Trophoblast cell (in vitro differentiated cells and primary cell): ENCODE measurements around the gene CADM2.
A peak's percentile ranks its signal among the peaks of the same experiment; 100 is the strongest.

Experiments
- DNase-seq, 2 donors: peaks; one replicate each; pipeline ENCODE4 v3.0.0-alpha.2; 2016
- H2AFZ ChIP-seq: 2 replicates; pipeline ENCODE4 v1.6.1; 2013; ENCODE audit warnings: low read length, moderate library complexity, mild to moderate bottlenecking; ENCODE audit not compliant: insufficient read depth, poor library complexity
- H2AK5ac ChIP-seq: 2 replicates; pipeline ENCODE4 v1.6.1; 2013; ENCODE audit warnings: mild to moderate bottlenecking, low read length
- H2BK120ac ChIP-seq: 2 replicates; pipeline ENCODE4 v1.6.1; 2013; ENCODE audit warnings: low read length, mild to moderate bottlenecking, moderate library complexity; ENCODE audit not compliant: insufficient read depth, poor library complexity
- H2BK12ac ChIP-seq: 2 replicates; pipeline ENCODE4 v1.6.1; 2013; ENCODE audit warnings: mild to moderate bottlenecking, low read length, moderate library complexity
- H2BK5ac ChIP-seq: 2 replicates; pipeline ENCODE4 v1.6.1; 2013; ENCODE audit warnings: low read length, low read depth, moderate library complexity, mild to moderate bottlenecking; ENCODE audit not compliant: poor library complexity
- H3K14ac ChIP-seq: 2 replicates; pipeline ENCODE4 v1.6.1; 2013; ENCODE audit warnings: mild to moderate bottlenecking, low read length
- H3K18ac ChIP-seq: 2 replicates; pipeline ENCODE4 v1.6.1; 2013; ENCODE audit warnings: mild to moderate bottlenecking, low read length
- H3K23ac ChIP-seq: 2 replicates; pipeline ENCODE4 v1.6.1; 2013; ENCODE audit warnings: low read length
- H3K27ac ChIP-seq: 2 replicates; pipeline ENCODE4 v1.5.1; 2013; ENCODE audit warnings: low read depth, mild to moderate bottlenecking, inconsistent platforms, low read length, moderate library complexity
- H3K27me3 ChIP-seq: 2 replicates; pipeline ENCODE4 v1.6.1; 2013; ENCODE audit warnings: inconsistent platforms, mild to moderate bottlenecking, low read length, moderate library complexity; ENCODE audit not compliant: insufficient read depth
- H3K36me3 ChIP-seq, 2 experiments: 1 replicate in 1 of 2; 2 replicates in 1 of 2; pipeline ENCODE4 v1.6.1; 2013; ENCODE audit warnings: low read length in 2 of 2, mild to moderate bottlenecking in 2 of 2, moderate library complexity in 1 of 2; ENCODE audit not compliant: insufficient read depth in 2 of 2, control insufficient read depth in 1 of 2
- H3K4ac ChIP-seq: 2 replicates; pipeline ENCODE4 v1.6.1; 2013; ENCODE audit warnings: low read depth, mild to moderate bottlenecking, low read length, moderate library complexity
- H3K4me1 ChIP-seq, 2 experiments: 1 replicate in 1 of 2; 2 replicates in 1 of 2; pipeline ENCODE4 v1.6.1; 2013; ENCODE audit warnings: low read length in 2 of 2, mild to moderate bottlenecking in 2 of 2, moderate library complexity in 1 of 2; ENCODE audit not compliant: insufficient read depth in 2 of 2, control insufficient read depth in 1 of 2
- H3K4me2 ChIP-seq: 2 replicates; pipeline ENCODE4 v1.6.1; 2013; ENCODE audit warnings: inconsistent platforms, mild to moderate bottlenecking, low read length, moderate library complexity
- H3K4me3 ChIP-seq: 2 replicates; pipeline ENCODE4 v1.5.1; 2013; ENCODE audit warnings: mild to moderate bottlenecking, low read depth, low read length, inconsistent platforms
- H3K79me1 ChIP-seq: one replicate; pipeline ENCODE4 v1.6.1; 2013; ENCODE audit warnings: low read length
- H3K79me2 ChIP-seq: 2 replicates; pipeline ENCODE4 v1.6.1; 2013; ENCODE audit warnings: low read length, mild to moderate bottlenecking; ENCODE audit not compliant: control insufficient read depth, insufficient read depth, poor library complexity
- H3K9ac ChIP-seq: 2 replicates; pipeline ENCODE4 v1.6.1; 2013; ENCODE audit warnings: mild to moderate bottlenecking, low read length
- H3K9me3 ChIP-seq: 2 replicates; pipeline ENCODE4 v1.6.1; 2013; ENCODE audit warnings: low read depth, mild to moderate bottlenecking, control low read depth, inconsistent platforms, low read length; ENCODE audit not compliant: insufficient read depth
- H4K12ac ChIP-seq: 2 replicates; pipeline ENCODE4 v1.6.1; 2013; ENCODE audit warnings: low read depth, mild to moderate bottlenecking, low read length, moderate library complexity
- H4K8ac ChIP-seq: 2 replicates; pipeline ENCODE4 v1.6.1; 2013; ENCODE audit warnings: low read depth, mild to moderate bottlenecking, low read length, moderate library complexity
- H4K91ac ChIP-seq: one replicate; pipeline ENCODE4 v1.6.1; 2013; ENCODE audit warnings: low read depth, mild to moderate bottlenecking, low read length, moderate library complexity
- WGBS: extraction: QIAGEN DNeasy Blood & Tissue Kit; methylation state at CpG from one replicate; pipeline ENCODE4 v1.1.7; 2013; ENCODE audit warnings: missing lambda C conversion rate; ENCODE audit not compliant: insufficient read length, insufficient coverage; ENCODE audit errors: extremely low coverage; 5-methylcytosine and 5-hydroxymethylcytosine counted together

CADM2 gene

DNA sequence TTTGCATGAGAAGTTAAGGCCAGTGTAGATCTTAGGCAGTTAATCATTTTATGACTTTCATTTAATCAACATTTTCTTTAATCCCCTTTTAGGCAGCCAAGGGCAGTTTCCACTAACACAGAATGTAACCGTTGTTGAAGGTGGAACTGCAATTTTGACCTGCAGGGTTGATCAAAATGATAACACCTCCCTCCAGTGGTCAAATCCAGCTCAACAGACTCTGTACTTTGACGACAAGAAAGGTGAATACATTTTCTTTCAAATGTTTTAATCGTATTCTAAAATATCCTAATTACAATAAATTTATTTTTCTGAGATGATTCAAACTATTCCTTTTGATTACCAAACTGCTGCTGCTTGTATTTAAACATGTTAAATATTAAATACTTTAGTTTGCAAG lies 843.2 kb downstream of the CADM2 start:
- Histone ChIP-seq H2AK5ac (no peak overlapping the region), H4K8ac (no peak overlapping the region), H3K27me3 (no peaks in the 10 kb centered on the region), H4K91ac (no peak overlapping the region), H3K4me3 (no peak overlapping the region), H3K36me3 (no peaks in the 10 kb centered on the region), H3K18ac (no peak overlapping the region), H2BK120ac (no peak overlapping the region), H2BK5ac (no peak overlapping the region), H3K79me1 (no peaks in the 10 kb centered on the region), H3K4me1 (no peaks in the 10 kb centered on the region), H2AFZ (no peak overlapping the region), H3K9me3 (no peaks in the 10 kb centered on the region), H3K14ac (no peak overlapping the region), H4K12ac (no peak overlapping the region), H3K23ac (no peak overlapping the region), H2BK12ac (no peak overlapping the region), H3K27ac (no peak overlapping the region), H3K79me2 (no peaks in the 10 kb centered on the region), H3K4me2 (no peak overlapping the region), H3K9ac (no peak overlapping the region), H3K4ac (no peak overlapping the region)
- WGBS, result no CpG with 5 or more reads among the region's 3 CpGs
- peak in 1 of 2 donors; percentile 28 for DNase-seq

DNA sequence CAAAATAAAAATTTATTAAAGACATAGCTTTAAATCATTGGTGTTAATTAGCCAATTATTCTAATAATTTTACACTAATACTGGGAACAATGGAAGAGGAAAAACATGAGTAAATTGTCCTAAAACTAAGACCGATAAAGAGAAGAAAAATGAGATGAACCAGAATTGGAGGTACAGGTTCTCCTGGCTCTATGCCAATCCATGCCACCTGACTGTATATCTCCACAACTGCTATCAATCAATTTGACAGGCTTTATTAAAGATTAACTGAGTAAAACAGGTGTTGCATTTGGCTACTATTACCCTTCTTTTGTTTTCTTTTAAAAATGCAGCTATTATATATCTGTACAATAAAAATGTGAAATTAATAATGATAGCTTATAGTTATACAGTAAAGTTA lies 850.0 kb downstream of the CADM2 start:
- Histone ChIP-seq H3K18ac (no peak overlapping the region), H4K8ac (no peak overlapping the region), H3K4ac (no peak overlapping the region), H3K14ac (no peak overlapping the region), H3K4me1 (no peaks in the 10 kb centered on the region), H3K79me2 (no peaks in the 10 kb centered on the region), H2BK12ac (no peak overlapping the region), H3K4me2 (no peak overlapping the region), H2AFZ (no peak overlapping the region), H3K9me3 (no peaks in the 10 kb centered on the region), H4K91ac (no peak overlapping the region), H2AK5ac (no peak overlapping the region), H2BK120ac (no peak overlapping the region), H3K4me3 (no peak overlapping the region), H4K12ac (no peak overlapping the region), H3K27me3 (no peaks in the 10 kb centered on the region), H3K9ac (no peak overlapping the region), H3K36me3 (no peaks in the 10 kb centered on the region), H3K79me1 (no peaks in the 10 kb centered on the region), H3K27ac (no peak overlapping the region), H2BK5ac (no peak overlapping the region), H3K23ac (no peak overlapping the region)
- no peak for DNase-seq
- no CpG with 5 or more reads among the region's 1 CpG for WGBS

DNA sequence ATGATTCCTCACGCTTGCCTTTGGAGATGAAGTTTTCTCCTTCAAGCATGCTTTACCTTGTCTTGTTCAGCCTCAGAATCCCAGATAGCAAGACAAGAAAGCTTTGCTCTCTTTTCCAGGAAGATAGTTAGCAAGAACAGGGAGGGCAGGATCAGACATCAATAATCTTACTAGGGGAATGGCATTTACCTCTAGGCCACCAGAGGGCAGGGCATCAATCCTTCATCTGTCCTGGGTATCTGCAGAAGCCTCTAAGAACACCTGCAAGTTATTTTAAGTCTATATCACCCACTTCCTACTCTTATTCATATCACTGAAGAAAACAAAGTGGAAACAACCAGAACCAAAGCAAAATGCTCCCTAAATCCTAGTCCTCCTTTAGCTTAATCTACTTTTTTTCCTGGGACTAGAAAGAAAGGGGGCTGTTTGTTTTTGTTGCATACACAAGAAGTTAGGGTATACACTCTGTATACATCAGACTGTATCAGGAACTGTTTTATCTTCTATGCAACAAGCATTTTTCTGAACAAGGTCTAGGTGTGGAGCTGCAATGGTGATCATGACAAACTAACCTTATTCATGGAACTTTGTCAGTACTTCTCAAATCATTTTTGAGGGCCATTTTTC lies 862.5 kb downstream of the CADM2 start:
- H2AK5ac ChIP-seq, result no peak overlapping the region
- H3K9ac ChIP-seq, result no peak overlapping the region
- H3K14ac ChIP-seq, result no peak overlapping the region
- no peak overlapping the region for H4K8ac ChIP-seq
- no peak overlapping the region for H3K4me3 ChIP-seq
- H2BK12ac ChIP-seq, result no peak overlapping the region
- no peak overlapping the region for H3K18ac ChIP-seq
- no peak overlapping the region for H2BK5ac ChIP-seq
- no peak overlapping the region for H3K27ac ChIP-seq
- no peak overlapping the region for H3K4ac ChIP-seq
- no CpG with 5 or more reads among the region's 1 CpG for WGBS
- H3K9me3 ChIP-seq, result no peaks in the 10 kb centered on the region
- H2BK120ac ChIP-seq, result no peak overlapping the region
- H3K79me2 ChIP-seq, result no peaks in the 10 kb centered on the region
- H3K27me3 ChIP-seq, result no peaks in the 10 kb centered on the region
- no peak overlapping the region for H4K12ac ChIP-seq
- no peak overlapping the region for H4K91ac ChIP-seq
- H2AFZ ChIP-seq, result no peak overlapping the region
- no peaks in the 10 kb centered on the region for H3K36me3 ChIP-seq
- H3K79me1 ChIP-seq, result no peaks in the 10 kb centered on the region
- no peak overlapping the region for H3K4me2 ChIP-seq
- H3K4me1 ChIP-seq, result no peaks in the 10 kb centered on the region
- peak in 1 of 2 donors; percentile 24 for DNase-seq
- H3K23ac ChIP-seq, result no peak overlapping the region

DNA sequence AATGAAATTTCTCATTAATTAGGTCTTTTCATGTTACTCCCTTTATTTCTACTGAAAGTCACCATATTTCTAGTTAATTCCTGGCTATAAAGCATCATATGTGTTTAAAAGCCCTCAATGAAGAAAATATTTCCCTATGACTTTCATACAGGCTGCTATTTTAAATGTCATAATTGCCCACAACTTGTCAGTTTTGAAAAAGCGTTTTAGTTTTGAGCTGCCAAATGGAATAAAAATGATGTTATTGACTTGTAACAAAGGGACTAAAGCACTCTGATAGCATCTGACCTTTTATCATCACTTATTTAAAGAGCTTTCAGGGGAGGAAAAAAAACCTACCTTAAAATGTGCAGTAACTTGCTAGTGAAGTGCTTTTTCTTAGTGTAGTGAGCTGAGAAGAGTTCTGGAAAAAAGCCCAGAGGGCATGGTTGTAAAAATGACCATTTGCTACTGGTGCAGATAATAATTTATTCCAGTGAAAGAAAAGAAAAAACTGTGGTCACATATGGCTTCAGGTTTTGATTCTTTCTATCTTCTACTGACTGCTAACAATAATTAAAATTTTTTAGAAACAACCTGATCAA lies 877.2 kb downstream of the CADM2 start:
- Histone ChIP-seq H3K4me1 (no peaks in the 10 kb centered on the region), H3K14ac (no peak overlapping the region), H3K18ac (no peak overlapping the region), H3K23ac (no peak overlapping the region), H3K79me1 (no peaks in the 10 kb centered on the region), H2AK5ac (no peak overlapping the region), H2AFZ (no peak overlapping the region), H3K9ac (no peak overlapping the region), H3K4me2 (no peak overlapping the region), H3K79me2 (no peaks in the 10 kb centered on the region), H4K91ac (no peak overlapping the region), H3K4me3 (no peak overlapping the region), H3K4ac (no peak overlapping the region), H2BK120ac (no peak overlapping the region), H2BK12ac (no peak overlapping the region), H3K27ac (no peak overlapping the region), H4K12ac (no peak overlapping the region), H4K8ac (no peak overlapping the region), H3K9me3 (no peaks in the 10 kb centered on the region), H3K27me3 (no peaks in the 10 kb centered on the region), H2BK5ac (no peak overlapping the region), H3K36me3 (no peaks in the 10 kb centered on the region)
- WGBS, result no CpG with 5 or more reads among the region's 1 CpG
- no peak for DNase-seq
